GM23338 (cell line): ENCODE measurements around the gene PAM. TPM values are rescaled to one million over a fixed set of nuclear protein-coding genes. Genes with fewer than 3 reads are reported as not detected.

Experiments used
- ATAC-seq: fragments of 200-7000 bp; cut with Tn5 transposase; 3 replicates; pipeline ENCODE4 v1.9.1; 2020
- DNase-seq: peaks from one replicate; pipeline ENCODE4 v3.0.0-alpha.2; 2015; ENCODE audit warnings: low spot score
- H2AFZ ChIP-seq: fragments of 200-600 bp; sonication (generic); 2 replicates; pipeline ENCODE4 v1.8.0; 2016; ENCODE audit warnings: antibody characterized with exemption, mild to moderate bottlenecking, moderate library complexity
- H3F3A ChIP-seq: fragments of 200-600 bp; sonication (generic); replicated peaks from 2 replicates; pipeline ENCODE4 v1.8.0; 2017; ENCODE audit warnings: antibody characterized with exemption, mixed run types, low read depth
- H3K27ac ChIP-seq: fragments of 200-600 bp; sonication (generic); 2 replicates; pipeline ENCODE4 v1.6.1; 2016; ENCODE audit warnings: low read depth
- H3K27me3 ChIP-seq: fragments of 200-600 bp; sonication (generic); 2 replicates; pipeline ENCODE4 v1.8.0; 2016; ENCODE audit warnings: mild to moderate bottlenecking, mixed run types, moderate library complexity; ENCODE audit not compliant: insufficient read depth
- H3K36me3 ChIP-seq: fragments of 200-600 bp; sonication (generic); 2 replicates; pipeline ENCODE4 v1.8.0; 2016; ENCODE audit warnings: mild to moderate bottlenecking; ENCODE audit not compliant: insufficient read depth
- H3K4me1 ChIP-seq: fragments of 200-600 bp; sonication (generic); 2 replicates; pipeline ENCODE4 v1.8.0; 2016; ENCODE audit warnings: mild to moderate bottlenecking, moderate library complexity; ENCODE audit not compliant: insufficient read depth
- H3K4me2 ChIP-seq: fragments of 200-600 bp; sonication (generic); 2 replicates; pipeline ENCODE4 v1.7.1; 2017; ENCODE audit warnings: mixed run types
- H3K4me3 ChIP-seq: fragments of 200-600 bp; sonication (generic); 2 replicates; pipeline ENCODE4 v1.6.1; 2016; ENCODE audit warnings: mixed run types
- H3K79me2 ChIP-seq: fragments of 200-600 bp; sonication (generic); replicated peaks from 2 replicates; pipeline ENCODE4 v1.8.0; 2017; ENCODE audit warnings: mild to moderate bottlenecking; ENCODE audit not compliant: insufficient read depth
- H3K9me2 ChIP-seq: fragments of 200-600 bp; sonication (generic); 2 replicates; pipeline ENCODE4 v1.8.0; 2017; ENCODE audit not compliant: insufficient read depth
- H4K20me1 ChIP-seq: fragments of 200-600 bp; sonication (generic); replicated peaks from 2 replicates; pipeline ENCODE4 v1.8.0; 2017; ENCODE audit warnings: mild to moderate bottlenecking; ENCODE audit not compliant: insufficient read depth
- H3K27ac Mint-ChIP-seq: 2 replicates; pipeline ENCODE4 v1.8.0; 2020; ENCODE audit warnings: inconsistent platforms, mild to moderate bottlenecking, moderate library complexity, mixed read lengths
- H3K27me3 Mint-ChIP-seq: 3 replicates; pipeline ENCODE4 v1.8.0; 2022; ENCODE audit warnings: low read depth, mild to moderate bottlenecking, moderate library complexity, mixed read lengths, inconsistent platforms; ENCODE audit not compliant: insufficient read depth, poor library complexity
- H3K36me3 Mint-ChIP-seq: 3 replicates; pipeline ENCODE4 v1.8.0; 2021; ENCODE audit warnings: low read depth, mild to moderate bottlenecking, inconsistent platforms, moderate library complexity, mixed read lengths
- H3K4me1 Mint-ChIP-seq: 3 replicates; pipeline ENCODE4 v1.8.0; 2020; ENCODE audit warnings: mild to moderate bottlenecking, inconsistent platforms, mixed read lengths
- H3K4me3 Mint-ChIP-seq: 3 replicates; pipeline ENCODE4 v1.8.0; 2021; ENCODE audit warnings: moderate library complexity, mild to moderate bottlenecking, inconsistent platforms, mixed read lengths
- H3K9me3 Mint-ChIP-seq: 3 replicates; pipeline ENCODE4 v1.8.0; 2020; ENCODE audit warnings: moderate library complexity, mild to moderate bottlenecking, inconsistent platforms, mixed read lengths
- CREB1 ChIP-seq: fragments of 250-450 bp; sonication (Bioruptor Pico); IDR thresholded peaks from 2 replicates; pipeline ENCODE4 v1.5.0; 2020; ENCODE audit warnings: low read depth, mild to moderate bottlenecking, moderate library complexity
- ETS1 ChIP-seq: IDR thresholded peaks from 2 replicates; pipeline ENCODE4 v1.6.1; 2016; ENCODE audit warnings: antibody characterized with exemption
- EZH2 ChIP-seq: fragments of 200-600 bp; sonication (generic); IDR thresholded peaks from one replicate; pipeline ENCODE4 v1.8.0; 2017; ENCODE audit warnings: antibody characterized with exemption, mild to moderate bottlenecking, low read depth; ENCODE audit not compliant: unreplicated experiment
- JUNB ChIP-seq: IDR thresholded peaks from one replicate; pipeline ENCODE4 v1.6.1; 2016; ENCODE audit warnings: antibody characterized with exemption; ENCODE audit not compliant: unreplicated experiment
- NANOG ChIP-seq: IDR thresholded peaks from 2 replicates; pipeline ENCODE4 v1.6.1; 2016; ENCODE audit warnings: antibody characterized with exemption, borderline replicate concordance
- POLR2AphosphoS5 ChIP-seq: IDR thresholded peaks from 2 replicates; pipeline ENCODE4 v1.6.1; 2016; ENCODE audit warnings: antibody characterized with exemption, low read depth
- STAT1 ChIP-seq: IDR thresholded peaks from one replicate; pipeline ENCODE4 v1.6.1; 2016; ENCODE audit warnings: antibody characterized with exemption; ENCODE audit not compliant: unreplicated experiment
- polyA plus RNA-seq: library from polyadenylated mRNA; unstranded; fragments of >200 nt; fragmentation: Nextera tagmentation; extraction: Ambion mirVana; gene quantifications from 2 replicates; pipeline ENCODE4 v1.2.1, GENCODE V29; 2016
- total RNA-seq: library from RNA; depleted of rRNA; stranded (reverse); fragments of >200 nt; shearing (Covaris generic); gene quantifications from 2 replicates; pipeline ENCODE4 v1.2.3, GENCODE V29; 2014
- TF ChIP-seq, protein P1 (sequence below): IDR thresholded peaks from one replicate; pipeline ENCODE4 v1.6.1; 2018; ENCODE audit warnings: antibody characterized with exemption; ENCODE audit not compliant: unreplicated experiment

The PAM gene
- total and polyA plus RNA-seq, 2 experiments from 2014 or later = 33.9 to 79.4 TPM

- Histone ChIP-seq H4K20me1 (no peaks in the 10 kb centered on the region), H3K4me1 (peaks cover 65% of the 10 kb centered on the region), H2AFZ (no peak overlapping the region), H3K79me2 (peaks cover 6% of the 10 kb centered on the region; the same call in 1 of the 2 replicates), H3K4me3 (no peak overlapping the region), H3K9me2 (no peaks in the 10 kb centered on the region), H3F3A (no peaks in the 10 kb centered on the region), H3K27ac (peak overlapping the region; percentile 60), H3K4me2 (peak overlapping the region; percentile 22), H3K27me3 (no peaks in the 10 kb centered on the region), H3K36me3 (no peaks in the 10 kb centered on the region)
- H3K4me3 Mint-ChIP-seq = peak overlapping the region; percentile 38; the same call in 1 of the 3 replicates
- TF ChIP-seq NANOG = peak; percentile 74
- no peak for TF ChIP-seq JUNB
- peaks cover 5% of the 10 kb centered on the region for H3K27me3 Mint-ChIP-seq
- DNase-seq (peak; percentile 62), ATAC-seq (peak; percentile 88)
- peaks cover 63% of the 10 kb centered on the region for H3K4me1 Mint-ChIP-seq
- H3K27ac Mint-ChIP-seq = peak overlapping the region; percentile 89
- no peaks in the 10 kb centered on the region for H3K36me3 Mint-ChIP-seq
- H3K9me3 Mint-ChIP-seq = no peaks in the 10 kb centered on the region
Measured at GRCh38 chr5:102794677-102795331, 39.7 kb downstream of the PAM start.

DNA sequence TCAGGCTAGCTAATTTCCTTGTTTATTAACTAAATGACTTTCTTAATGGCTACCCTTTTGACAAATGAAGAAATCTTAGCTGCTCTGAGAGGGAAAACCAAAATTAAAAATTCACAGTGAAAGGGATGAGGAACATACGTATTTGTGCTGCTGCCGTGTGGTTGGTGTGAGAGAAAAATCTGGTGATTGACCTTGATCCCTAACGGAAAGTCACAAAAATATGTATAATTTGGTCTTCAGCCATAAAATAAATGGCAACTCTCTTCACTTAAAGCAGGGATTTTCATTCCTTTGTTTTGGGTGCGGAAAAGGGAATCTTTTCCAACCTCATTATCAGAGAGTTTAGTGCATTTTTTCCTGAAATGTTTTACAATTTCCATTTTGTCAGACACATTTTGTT is 40.4 kb downstream of the PAM start:
- Histone ChIP-seq H4K20me1 (no peaks in the 10 kb centered on the region), H3K27me3 (no peaks in the 10 kb centered on the region), H3K79me2 (peaks cover 6% of the 10 kb centered on the region; the same call in 1 of the 2 replicates), H3K9me2 (no peaks in the 10 kb centered on the region), H3K4me2 (peak overlapping the region; percentile 22), H3K36me3 (no peaks in the 10 kb centered on the region), H3K4me1 (peaks cover 72% of the 10 kb centered on the region), H3F3A (no peaks in the 10 kb centered on the region), H2AFZ (no peak overlapping the region), H3K4me3 (no peak overlapping the region), H3K27ac (peak overlapping the region; percentile 60)
- DNase-seq (no peak), ATAC-seq (no peak)
- Mint-ChIP-seq H3K4me1 (peaks cover 70% of the 10 kb centered on the region), H3K27me3 (peaks cover 5% of the 10 kb centered on the region), H3K36me3 (no peaks in the 10 kb centered on the region), H3K9me3 (no peaks in the 10 kb centered on the region), H3K4me3 (no peak overlapping the region), H3K27ac (peak overlapping the region; percentile 89; the same call in 1 of the 2 replicates)
- no peak for TF ChIP-seq STAT1
- TF ChIP-seq, protein P1, sequence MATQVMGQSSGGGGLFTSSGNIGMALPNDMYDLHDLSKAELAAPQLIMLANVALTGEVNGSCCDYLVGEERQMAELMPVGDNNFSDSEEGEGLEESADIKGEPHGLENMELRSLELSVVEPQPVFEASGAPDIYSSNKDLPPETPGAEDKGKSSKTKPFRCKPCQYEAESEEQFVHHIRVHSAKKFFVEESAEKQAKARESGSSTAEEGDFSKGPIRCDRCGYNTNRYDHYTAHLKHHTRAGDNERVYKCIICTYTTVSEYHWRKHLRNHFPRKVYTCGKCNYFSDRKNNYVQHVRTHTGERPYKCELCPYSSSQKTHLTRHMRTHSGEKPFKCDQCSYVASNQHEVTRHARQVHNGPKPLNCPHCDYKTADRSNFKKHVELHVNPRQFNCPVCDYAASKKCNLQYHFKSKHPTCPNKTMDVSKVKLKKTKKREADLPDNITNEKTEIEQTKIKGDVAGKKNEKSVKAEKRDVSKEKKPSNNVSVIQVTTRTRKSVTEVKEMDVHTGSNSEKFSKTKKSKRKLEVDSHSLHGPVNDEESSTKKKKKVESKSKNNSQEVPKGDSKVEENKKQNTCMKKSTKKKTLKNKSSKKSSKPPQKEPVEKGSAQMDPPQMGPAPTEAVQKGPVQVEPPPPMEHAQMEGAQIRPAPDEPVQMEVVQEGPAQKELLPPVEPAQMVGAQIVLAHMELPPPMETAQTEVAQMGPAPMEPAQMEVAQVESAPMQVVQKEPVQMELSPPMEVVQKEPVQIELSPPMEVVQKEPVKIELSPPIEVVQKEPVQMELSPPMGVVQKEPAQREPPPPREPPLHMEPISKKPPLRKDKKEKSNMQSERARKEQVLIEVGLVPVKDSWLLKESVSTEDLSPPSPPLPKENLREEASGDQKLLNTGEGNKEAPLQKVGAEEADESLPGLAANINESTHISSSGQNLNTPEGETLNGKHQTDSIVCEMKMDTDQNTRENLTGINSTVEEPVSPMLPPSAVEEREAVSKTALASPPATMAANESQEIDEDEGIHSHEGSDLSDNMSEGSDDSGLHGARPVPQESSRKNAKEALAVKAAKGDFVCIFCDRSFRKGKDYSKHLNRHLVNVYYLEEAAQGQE = no peak

GRCh38 chr5:102796009-102796408 is 40.9 kb downstream of the PAM start:
- H3K9me2 ChIP-seq = no peaks in the 10 kb centered on the region
- peak overlapping the region; percentile 60; the same call in 1 of the 2 replicates for H3K27ac ChIP-seq
- no peak for DNase-seq
- Mint-ChIP-seq H3K27ac (no peak overlapping the region; the same call in 1 of the 2 replicates), H3K4me3 (no peak overlapping the region), H3K4me1 (peaks cover 73% of the 10 kb centered on the region), H3K27me3 (peaks cover 5% of the 10 kb centered on the region), H3K36me3 (no peaks in the 10 kb centered on the region), H3K9me3 (no peaks in the 10 kb centered on the region)
- H2AFZ ChIP-seq = no peak overlapping the region
- H3K36me3 ChIP-seq = no peaks in the 10 kb centered on the region
- H3K79me2 ChIP-seq = peaks cover 6% of the 10 kb centered on the region; the same call in 1 of the 2 replicates
- H3K4me2 ChIP-seq = peak overlapping the region; percentile 22; the same call in 1 of the 2 replicates
- H3K4me1 ChIP-seq = peaks cover 73% of the 10 kb centered on the region
- no peak for ATAC-seq
- no peak overlapping the region for H3K4me3 ChIP-seq
- no peaks in the 10 kb centered on the region for H3K27me3 ChIP-seq
- no peaks in the 10 kb centered on the region for H3F3A ChIP-seq
- H4K20me1 ChIP-seq = no peaks in the 10 kb centered on the region
- TF ChIP-seq EZH2 (no peak), POLR2AphosphoS5 (no peak), ETS1 (no peak), NANOG (no peak), CREB1 (CRISPR knock-in tag) (no peak)
